SU-DHL-6 (cell line): Measurements from ENCODE around the gene CAP2.

Experiments used
- H2AFZ ChIP-seq: fragments of 200-600 bp; sonication (generic); 2 replicates; pipeline ENCODE4 v1.6.1; 2014; ENCODE audit warnings: low read depth, mild to moderate bottlenecking, moderate library complexity, mixed read lengths, antibody characterized with exemption, low read length; ENCODE audit not compliant: severe bottlenecking
- H3F3A ChIP-seq: fragments of 200-600 bp; shearing (Covaris generic); 2 replicates; pipeline ENCODE4 v1.6.0; 2016; ENCODE audit warnings: antibody characterized with exemption, mild to moderate bottlenecking; ENCODE audit not compliant: insufficient read depth
- H3K27ac ChIP-seq: fragments of 200-600 bp; sonication (generic); 2 replicates; pipeline ENCODE4 v1.5.1; 2016; ENCODE audit warnings: low read depth, mild to moderate bottlenecking, low read length, moderate library complexity, mixed read lengths
- H3K27me3 ChIP-seq: fragments of 200-600 bp; sonication (generic), shearing (Covaris generic); 2 replicates; pipeline ENCODE4 v1.6.0; 2014; ENCODE audit warnings: mild to moderate bottlenecking, low read length
- H3K36me3 ChIP-seq: fragments of 200-600 bp; sonication (generic); 2 replicates; pipeline ENCODE4 v1.6.1; 2014; ENCODE audit warnings: mild to moderate bottlenecking, low read length, mixed read lengths
- H3K4me2 ChIP-seq: fragments of 300-600, 200-600 bp; shearing (Covaris generic), sonication (generic); 2 replicates; pipeline ENCODE4 v1.6.0; 2014; ENCODE audit warnings: low read length, low read depth, mild to moderate bottlenecking; ENCODE audit not compliant: poor library complexity, severe bottlenecking
- H3K4me3 ChIP-seq: fragments of 200-600 bp; sonication (generic); 2 replicates; pipeline ENCODE4 v1.5.1; 2014; ENCODE audit warnings: antibody characterized with exemption, low read length, mild to moderate bottlenecking, mixed read lengths; ENCODE audit not compliant: insufficient read depth, poor library complexity, severe bottlenecking
- H3K79me2 ChIP-seq: fragments of 200-600 bp; sonication (generic); 2 replicates; pipeline ENCODE4 v1.6.1; 2014; ENCODE audit warnings: mild to moderate bottlenecking, low read length, moderate library complexity; ENCODE audit not compliant: insufficient read depth
- H3K9ac ChIP-seq: fragments of 200-600 bp; sonication (generic); 2 replicates; pipeline ENCODE4 v1.7.0; 2014; ENCODE audit warnings: mild to moderate bottlenecking, low read length
- H3K9me2 ChIP-seq: fragments of 200-600 bp; sonication (generic); replicated peaks from 2 replicates; pipeline ENCODE4 v1.6.1; 2014; ENCODE audit warnings: low read length; ENCODE audit not compliant: insufficient read depth
- H3K9me3 ChIP-seq: fragments of 200-600 bp; sonication (generic); 2 replicates; pipeline ENCODE4 v1.6.1; 2014; ENCODE audit warnings: low read length, mixed read lengths; ENCODE audit not compliant: insufficient read depth
- H4K20me1 ChIP-seq: fragments of 200-600 bp; sonication (generic); 2 replicates; pipeline ENCODE4 v1.6.1; 2014; ENCODE audit warnings: low read depth, mild to moderate bottlenecking, antibody characterized with exemption, low read length, moderate library complexity, mixed read lengths
- CTCF ChIP-seq: fragments of 200-600 bp; sonication (generic); IDR thresholded peaks from one replicate; pipeline ENCODE4 v1.5.1; 2017; ENCODE audit warnings: antibody characterized with exemption, mild to moderate bottlenecking, low read length, moderate library complexity; ENCODE audit not compliant: insufficient read depth, poor library complexity, severe bottlenecking
- EZH2phosphoT487 ChIP-seq: fragments of 200-600 bp; sonication (generic), shearing (Covaris generic); conservative IDR thresholded peaks from 2 replicates; pipeline ENCODE4 v1.6.1; 2018; ENCODE audit warnings: mild to moderate bottlenecking, antibody characterized with exemption, low read length, moderate library complexity, mixed read lengths

The CAP2 gene

DNA sequence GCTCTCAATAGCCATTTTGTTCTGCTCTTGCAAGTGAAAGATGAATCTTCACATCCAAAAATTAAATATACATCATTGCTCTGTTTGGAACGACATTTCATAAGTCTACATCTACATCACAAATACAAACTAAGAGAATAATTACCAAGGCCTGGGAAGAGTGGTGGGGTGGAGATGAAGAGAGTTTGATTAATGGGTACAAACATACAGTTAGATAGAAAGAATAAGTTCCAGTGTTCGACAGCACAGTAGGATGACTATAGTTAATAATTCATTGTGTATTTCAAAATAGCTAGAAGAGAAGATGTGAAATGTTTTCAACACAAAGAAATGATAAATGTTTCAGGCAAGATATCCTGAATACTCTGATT, 38.0 kb upstream of the CAP2 start:
- Histone ChIP-seq H3K4me3 (no peak overlapping the region), H2AFZ (no peak overlapping the region), H3K9ac (no peak overlapping the region), H3K9me2 (no peaks in the 10 kb centered on the region), H3F3A (no peaks in the 10 kb centered on the region), H3K27ac (no peak overlapping the region), H3K27me3 (no peaks in the 10 kb centered on the region), H3K9me3 (no peaks in the 10 kb centered on the region), H4K20me1 (no peaks in the 10 kb centered on the region), H3K4me2 (no peak overlapping the region), H3K79me2 (no peaks in the 10 kb centered on the region), H3K36me3 (no peaks in the 10 kb centered on the region)
- TF ChIP-seq CTCF: no peak
- TF ChIP-seq EZH2phosphoT487: no peak

GRCh38 chr6:17358515-17358914, 34.9 kb upstream of the CAP2 start:
- Histone ChIP-seq H3K27me3 (no peaks in the 10 kb centered on the region), H3K4me3 (no peak overlapping the region), H3K9me3 (no peaks in the 10 kb centered on the region), H3K9me2 (no peaks in the 10 kb centered on the region), H3K36me3 (no peaks in the 10 kb centered on the region), H3F3A (no peaks in the 10 kb centered on the region), H3K4me2 (no peak overlapping the region), H3K9ac (no peak overlapping the region), H2AFZ (no peak overlapping the region), H3K27ac (no peak overlapping the region), H3K79me2 (no peaks in the 10 kb centered on the region), H4K20me1 (no peaks in the 10 kb centered on the region)
- no peak for TF ChIP-seq EZH2phosphoT487
- TF ChIP-seq CTCF: no peak

GRCh38 chr6:17360564-17360963, 32.8 kb upstream of the CAP2 start:
- no peaks in the 10 kb centered on the region for H3K9me2 ChIP-seq
- H3K4me3 ChIP-seq: no peak overlapping the region
- no peaks in the 10 kb centered on the region for H3F3A ChIP-seq
- no peak overlapping the region for H3K27ac ChIP-seq
- no peak for TF ChIP-seq EZH2phosphoT487
- no peak for TF ChIP-seq CTCF
- H2AFZ ChIP-seq: no peak overlapping the region
- no peaks in the 10 kb centered on the region for H3K36me3 ChIP-seq
- H3K4me2 ChIP-seq: no peak overlapping the region
- no peaks in the 10 kb centered on the region for H3K79me2 ChIP-seq
- H4K20me1 ChIP-seq: no peaks in the 10 kb centered on the region
- no peaks in the 10 kb centered on the region for H3K27me3 ChIP-seq
- H3K9me3 ChIP-seq: no peaks in the 10 kb centered on the region
- no peak overlapping the region for H3K9ac ChIP-seq

DNA sequence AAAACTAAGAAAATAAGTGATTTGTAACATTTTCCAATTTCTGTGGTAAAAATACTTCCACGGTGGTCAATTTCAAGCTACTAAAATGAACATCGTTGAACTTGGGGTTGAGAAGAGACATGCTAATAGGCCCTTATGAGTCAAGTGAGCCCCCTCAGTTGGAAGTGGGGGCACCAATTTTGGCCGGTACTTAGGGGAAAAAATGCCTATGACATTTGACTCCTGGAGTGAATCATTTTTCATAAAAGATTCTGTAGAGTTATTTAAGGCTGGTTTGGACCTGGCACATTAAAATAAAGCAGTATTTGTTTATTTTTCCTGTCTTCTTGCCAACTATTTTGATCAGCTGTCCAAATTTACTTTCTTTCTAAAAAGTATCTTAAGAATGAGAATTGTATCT, 32.4 kb upstream of the CAP2 start:
- H2AFZ ChIP-seq: no peak overlapping the region
- H3F3A ChIP-seq: no peaks in the 10 kb centered on the region
- no peak overlapping the region for H3K27ac ChIP-seq
- H3K9me2 ChIP-seq: no peaks in the 10 kb centered on the region
- no peaks in the 10 kb centered on the region for H4K20me1 ChIP-seq
- no peaks in the 10 kb centered on the region for H3K27me3 ChIP-seq
- no peak overlapping the region for H3K9ac ChIP-seq
- H3K4me2 ChIP-seq: no peak overlapping the region
- TF ChIP-seq CTCF: no peak
- TF ChIP-seq EZH2phosphoT487: no peak
- no peaks in the 10 kb centered on the region for H3K36me3 ChIP-seq
- H3K9me3 ChIP-seq: no peaks in the 10 kb centered on the region
- no peaks in the 10 kb centered on the region for H3K79me2 ChIP-seq
- no peak overlapping the region for H3K4me3 ChIP-seq
